ENCODE data around the gene CRCP.
"Not testable (repeated sequence)": the region's sequence is repeated elsewhere in the genome, so short reads cannot be mapped to it uniquely, and the experiment has no call there.

GRCh38 chr7:66102168-66102567 is 12.5 kb upstream of the CRCP start:
- TF ChIP-seq POLR2A (IDR thresholded peaks at IDR 0.05); CTCF (IDR thresholded peaks at IDR 0.05); EP300 (IDR thresholded peaks at IDR 0.05; ENCODE audit: low read depth); POLR2AphosphoS5 (IDR thresholded peaks at IDR 0.05): not testable (repeated sequence)

All from transverse colon (tissue), 4 donors.